MM.1S (cell line): ENCODE measurements around the gene PKMYT1.

Experiments
- DNase-seq: peaks from one replicate; pipeline ENCODE4 v3.0.0-alpha.2; 2015
- H2AFZ ChIP-seq: fragments of 300-600 bp; sonication (generic); 2 replicates; pipeline ENCODE4 v1.6.0; 2016; ENCODE audit warnings: antibody characterized with exemption, low read length
- H3F3A ChIP-seq: fragments of 300-600 bp; sonication (generic); 2 replicates; pipeline ENCODE4 v1.6.1; 2016; ENCODE audit warnings: mild to moderate bottlenecking, antibody characterized with exemption, low read length, moderate library complexity, mixed read lengths; ENCODE audit not compliant: insufficient read depth
- H3K27ac ChIP-seq: fragments of 300-600 bp; sonication (generic); 2 replicates; pipeline ENCODE4 v1.5.1; 2016; ENCODE audit warnings: mild to moderate bottlenecking, low read length
- H3K27me3 ChIP-seq: fragments of 300-600 bp; sonication (generic); replicated peaks from 2 replicates; pipeline ENCODE4 v1.6.0; 2016; ENCODE audit warnings: low read length; ENCODE audit not compliant: insufficient read depth
- H3K36me3 ChIP-seq: fragments of 300-600 bp; sonication (generic); replicated peaks from 2 replicates; pipeline ENCODE4 v1.6.1; 2016; ENCODE audit warnings: mild to moderate bottlenecking, low read length, mixed read lengths; ENCODE audit not compliant: insufficient read depth
- H3K4me1 ChIP-seq: fragments of 300-600 bp; sonication (generic); 2 replicates; pipeline ENCODE4 v1.6.1; 2016; ENCODE audit warnings: low read length, mixed read lengths
- H3K4me2 ChIP-seq: fragments of 300-600 bp; sonication (generic); 2 replicates; pipeline ENCODE4 v1.6.0; 2016; ENCODE audit warnings: low read depth, low read length
- H3K4me3 ChIP-seq: fragments of 300-600 bp; sonication (generic); 2 replicates; pipeline ENCODE4 v1.5.1; 2016; ENCODE audit warnings: low read length, mixed read lengths
- H3K79me2 ChIP-seq: fragments of 300-600 bp; sonication (generic); 2 replicates; pipeline ENCODE4 v1.6.1; 2016; ENCODE audit warnings: mixed run types, low read length, mixed read lengths
- H3K9ac ChIP-seq: fragments of 300-600 bp; sonication (generic); 2 replicates; pipeline ENCODE4 v1.6.1; 2016; ENCODE audit warnings: low read length, mixed read lengths
- H3K9me2 ChIP-seq: fragments of 300-600 bp; sonication (generic); replicated peaks from 2 replicates; pipeline ENCODE4 v1.6.1; 2016; ENCODE audit warnings: mild to moderate bottlenecking, low read length, mixed read lengths; ENCODE audit not compliant: insufficient read depth
- H3K9me3 ChIP-seq: fragments of 300-600 bp; sonication (generic); replicated peaks from 2 replicates; pipeline ENCODE4 v1.6.1; 2016; ENCODE audit warnings: mild to moderate bottlenecking, low read length, mixed read lengths; ENCODE audit not compliant: insufficient read depth
- H4K20me1 ChIP-seq: fragments of 300-600 bp; sonication (generic); 2 replicates; pipeline ENCODE4 v1.6.1; 2016; ENCODE audit warnings: mild to moderate bottlenecking, low read length, moderate library complexity, mixed read lengths; ENCODE audit not compliant: insufficient read depth
- EZH2 ChIP-seq: fragments of 300-600 bp; sonication (generic); optimal IDR thresholded peaks from 2 replicates; pipeline ENCODE3; 2017; ENCODE audit warnings: low read depth, mild to moderate bottlenecking, antibody characterized with exemption, low read length, mixed read lengths
- EZH2phosphoT487 ChIP-seq: fragments of 300-600 bp; sonication (generic); IDR thresholded peaks from 2 replicates; pipeline ENCODE4 v1.6.1; 2018; ENCODE audit warnings: antibody characterized with exemption, low read length
- TF ChIP-seq, protein P1 (sequence below): fragments of 300-600 bp; sonication (generic); IDR thresholded peaks from 2 replicates; pipeline ENCODE4 v1.5.1; 2016; ENCODE audit warnings: antibody characterized with exemption, low read length, mixed read lengths

Gene PKMYT1

GRCh38 chr16:3004319-3004718 lies 24.1 kb upstream of the PKMYT1 start:
- H3K9ac ChIP-seq: no peak overlapping the region
- TF ChIP-seq, protein P1, sequence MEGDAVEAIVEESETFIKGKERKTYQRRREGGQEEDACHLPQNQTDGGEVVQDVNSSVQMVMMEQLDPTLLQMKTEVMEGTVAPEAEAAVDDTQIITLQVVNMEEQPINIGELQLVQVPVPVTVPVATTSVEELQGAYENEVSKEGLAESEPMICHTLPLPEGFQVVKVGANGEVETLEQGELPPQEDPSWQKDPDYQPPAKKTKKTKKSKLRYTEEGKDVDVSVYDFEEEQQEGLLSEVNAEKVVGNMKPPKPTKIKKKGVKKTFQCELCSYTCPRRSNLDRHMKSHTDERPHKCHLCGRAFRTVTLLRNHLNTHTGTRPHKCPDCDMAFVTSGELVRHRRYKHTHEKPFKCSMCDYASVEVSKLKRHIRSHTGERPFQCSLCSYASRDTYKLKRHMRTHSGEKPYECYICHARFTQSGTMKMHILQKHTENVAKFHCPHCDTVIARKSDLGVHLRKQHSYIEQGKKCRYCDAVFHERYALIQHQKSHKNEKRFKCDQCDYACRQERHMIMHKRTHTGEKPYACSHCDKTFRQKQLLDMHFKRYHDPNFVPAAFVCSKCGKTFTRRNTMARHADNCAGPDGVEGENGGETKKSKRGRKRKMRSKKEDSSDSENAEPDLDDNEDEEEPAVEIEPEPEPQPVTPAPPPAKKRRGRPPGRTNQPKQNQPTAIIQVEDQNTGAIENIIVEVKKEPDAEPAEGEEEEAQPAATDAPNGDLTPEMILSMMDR: no peak
- peak; percentile 35 for DNase-seq
- H3K9me3 ChIP-seq: no peaks in the 10 kb centered on the region
- H3K4me1 ChIP-seq: peaks cover 11% of the 10 kb centered on the region
- H3F3A ChIP-seq: peaks cover 3% of the 10 kb centered on the region; the same call in 1 of the 2 replicates
- H3K4me2 ChIP-seq: no peak overlapping the region
- no peak overlapping the region for H3K27ac ChIP-seq
- no peaks in the 10 kb centered on the region for H4K20me1 ChIP-seq
- no peak overlapping the region for H2AFZ ChIP-seq
- H3K36me3 ChIP-seq: no peaks in the 10 kb centered on the region
- no peaks in the 10 kb centered on the region for H3K79me2 ChIP-seq
- H3K27me3 ChIP-seq: peaks cover 54% of the 10 kb centered on the region
- no peak overlapping the region for H3K4me3 ChIP-seq
- no peaks in the 10 kb centered on the region for H3K9me2 ChIP-seq

- Histone ChIP-seq H3F3A (peaks cover 3% of the 10 kb centered on the region; the same call in 1 of the 2 replicates), H3K9me3 (no peaks in the 10 kb centered on the region), H3K36me3 (no peaks in the 10 kb centered on the region), H4K20me1 (no peaks in the 10 kb centered on the region), H3K4me1 (peaks cover 11% of the 10 kb centered on the region), H3K4me2 (peak overlapping the region; percentile 66; the same call in 1 of the 2 replicates), H3K9ac (no peak overlapping the region), H3K79me2 (no peaks in the 10 kb centered on the region), H2AFZ (no peak overlapping the region), H3K27ac (no peak overlapping the region), H3K27me3 (peaks cover 54% of the 10 kb centered on the region), H3K4me3 (no peak overlapping the region), H3K9me2 (no peaks in the 10 kb centered on the region)
- DNase-seq: peak; percentile 99
- no peak for TF ChIP-seq EZH2
- TF ChIP-seq EZH2phosphoT487: no peak
- TF ChIP-seq, protein P1: peak; percentile 48
Observed at GRCh38 chr16:3003582-3004270, 23.5 kb upstream of the PKMYT1 start.

DNA sequence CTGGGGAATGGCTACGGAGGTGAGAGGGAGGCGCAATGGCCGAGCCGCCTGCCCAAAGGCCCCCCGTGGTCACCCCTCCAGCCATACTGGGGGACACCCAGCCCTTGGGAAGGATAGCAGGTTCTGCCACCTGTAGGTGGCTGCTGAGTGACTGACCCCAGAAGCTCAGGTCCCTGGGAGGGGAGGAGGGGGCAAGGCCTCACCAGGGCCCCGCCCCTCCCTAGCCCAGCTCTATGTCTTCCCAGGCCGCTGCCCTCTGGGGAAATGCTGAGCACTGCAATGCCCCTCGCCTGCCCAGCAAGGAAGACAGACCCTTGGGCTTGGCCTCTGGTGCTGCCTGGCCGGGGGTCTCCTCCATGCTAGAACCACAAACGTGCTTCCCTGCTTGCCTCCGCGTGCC lies 21.1 kb upstream of the PKMYT1 start:
- Histone ChIP-seq H3K4me3 (no peak overlapping the region), H3K9me3 (no peaks in the 10 kb centered on the region), H3K9me2 (no peaks in the 10 kb centered on the region), H3K79me2 (no peaks in the 10 kb centered on the region), H3K4me1 (no peaks in the 10 kb centered on the region), H4K20me1 (no peaks in the 10 kb centered on the region), H3K36me3 (no peaks in the 10 kb centered on the region), H3K4me2 (no peak overlapping the region), H3K27ac (no peak overlapping the region), H3K9ac (no peak overlapping the region), H3K27me3 (peaks cover 64% of the 10 kb centered on the region), H2AFZ (no peak overlapping the region), H3F3A (no peaks in the 10 kb centered on the region)
- no peak for DNase-seq
- TF ChIP-seq EZH2: no peak
- TF ChIP-seq, protein P1: no peak
- TF ChIP-seq EZH2phosphoT487: no peak
